GM18868 (cell line): ENCODE measurements around the gene RAB36.

Experiments used
- ATAC-seq: cut with Tn5 transposase; IDR thresholded peaks from one replicate; pipeline ENCODE4 v1.9.1; 2021; ENCODE audit warnings: mild to moderate bottlenecking, moderate library complexity; ENCODE audit not compliant: unreplicated experiment

RAB36 gene

DNA sequence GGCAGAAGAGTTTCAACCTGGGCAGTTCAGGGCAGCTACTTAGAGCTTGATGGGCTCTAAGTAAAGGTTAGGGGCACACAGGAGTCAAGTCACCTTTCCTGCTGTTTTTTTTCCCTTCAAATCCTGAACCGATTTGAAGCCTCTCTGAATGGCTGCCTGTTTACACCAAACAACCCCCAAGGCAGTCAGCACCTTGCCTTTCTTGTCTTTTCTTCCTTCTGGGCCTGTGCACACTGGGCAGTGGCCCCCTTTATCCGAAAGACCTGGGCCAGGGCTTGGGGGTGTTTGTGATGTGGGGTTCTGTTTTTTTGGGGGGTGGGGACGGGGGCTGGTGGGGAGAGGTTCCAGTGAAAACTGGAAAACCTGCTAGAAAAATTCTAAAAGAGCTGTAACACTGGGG is 7.8 kb upstream of the RAB36 start:
- ATAC-seq, result no peak

DNA sequence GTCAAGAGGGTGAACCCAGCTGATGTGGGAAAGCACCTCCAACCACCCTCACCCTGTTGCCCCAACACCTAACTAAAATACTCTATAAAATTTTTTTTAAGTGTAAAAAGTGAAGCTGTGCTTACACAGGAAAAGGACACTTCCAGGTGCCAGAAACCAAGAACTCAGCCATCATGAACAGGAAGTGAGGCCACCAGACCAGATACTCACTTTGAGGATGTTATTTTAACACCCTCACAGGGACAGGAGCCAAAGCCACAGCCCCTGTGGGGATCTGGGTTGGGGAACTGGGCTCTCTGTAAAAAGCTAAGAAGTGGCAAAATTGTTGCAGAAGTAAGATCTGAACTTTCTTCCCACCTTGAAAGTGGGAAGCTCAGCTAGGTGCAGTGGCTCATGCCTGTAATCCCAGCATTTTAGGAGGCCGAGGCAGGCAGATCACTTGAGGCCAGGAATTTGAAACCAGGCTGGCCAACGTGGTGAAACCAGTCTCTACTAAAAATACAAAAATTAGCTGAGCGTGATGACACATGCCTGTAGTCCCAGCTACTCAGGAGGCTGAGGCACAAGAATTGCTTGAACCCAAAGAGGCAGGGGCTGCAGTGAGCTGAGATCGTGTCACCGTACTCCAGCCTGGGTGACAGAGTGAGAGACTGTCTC is 7.2 kb upstream of the RAB36 start:
- ATAC-seq, result peak; percentile 43

DNA sequence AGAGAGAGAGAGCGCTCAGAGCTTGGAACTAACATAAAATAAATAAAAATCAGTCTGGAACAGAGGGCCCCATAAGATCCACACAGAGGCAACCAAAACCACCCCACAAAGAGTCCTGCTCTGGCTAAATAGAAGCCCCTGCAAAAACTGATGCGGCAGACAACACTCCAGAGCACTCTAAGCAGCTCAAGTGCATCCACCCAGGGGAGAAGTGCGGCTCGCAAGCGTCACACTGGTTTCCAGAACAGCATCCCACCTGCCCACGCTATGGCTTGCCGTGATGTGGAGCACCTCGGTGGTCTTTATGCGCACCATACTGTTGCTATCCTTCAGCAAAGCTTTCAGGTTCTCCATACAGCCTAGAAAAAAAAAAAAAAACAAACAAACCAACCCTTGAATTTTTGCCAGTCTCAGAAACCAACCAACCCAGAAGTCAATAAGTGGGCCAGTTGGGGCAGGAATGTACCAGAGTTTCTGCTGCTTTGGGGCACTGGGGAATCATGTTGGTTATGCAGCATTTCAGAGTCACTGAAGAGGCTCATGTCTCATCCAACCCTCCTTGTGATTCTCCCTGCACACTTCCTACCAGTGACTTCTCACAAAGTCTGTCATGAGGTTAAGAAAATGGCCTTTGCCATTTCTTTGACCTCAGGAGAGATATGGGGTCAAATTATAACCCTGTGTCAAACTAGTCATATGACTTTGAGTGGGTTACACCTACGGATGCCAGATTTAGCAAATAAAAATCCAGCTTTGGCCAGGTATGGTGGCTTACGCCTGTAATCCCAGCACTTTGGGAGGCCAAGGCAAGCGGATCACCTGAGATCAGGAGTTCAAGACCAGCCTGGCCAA is 6.5 kb upstream of the RAB36 start:
- ATAC-seq, result no peak

DNA sequence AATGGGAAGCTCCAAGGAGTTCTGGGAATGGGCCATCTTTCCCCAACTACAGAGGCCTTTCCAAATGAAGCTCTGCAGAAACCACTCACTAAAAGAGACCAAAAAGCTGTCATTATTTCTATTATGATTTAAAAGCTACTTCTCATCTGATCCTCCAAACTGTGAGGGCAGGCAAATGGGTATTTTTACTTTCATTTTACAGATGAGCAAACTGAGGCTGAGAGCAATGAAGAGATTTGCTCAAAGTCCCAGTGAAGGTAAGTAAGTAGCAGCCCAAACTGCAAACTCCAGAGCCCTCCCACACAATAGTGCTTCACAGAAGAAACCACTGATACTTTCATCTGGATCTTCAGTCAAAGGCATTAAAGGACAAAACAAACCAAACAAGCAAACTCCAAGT is 4.9 kb upstream of the RAB36 start:
- ATAC-seq, result no peak

DNA sequence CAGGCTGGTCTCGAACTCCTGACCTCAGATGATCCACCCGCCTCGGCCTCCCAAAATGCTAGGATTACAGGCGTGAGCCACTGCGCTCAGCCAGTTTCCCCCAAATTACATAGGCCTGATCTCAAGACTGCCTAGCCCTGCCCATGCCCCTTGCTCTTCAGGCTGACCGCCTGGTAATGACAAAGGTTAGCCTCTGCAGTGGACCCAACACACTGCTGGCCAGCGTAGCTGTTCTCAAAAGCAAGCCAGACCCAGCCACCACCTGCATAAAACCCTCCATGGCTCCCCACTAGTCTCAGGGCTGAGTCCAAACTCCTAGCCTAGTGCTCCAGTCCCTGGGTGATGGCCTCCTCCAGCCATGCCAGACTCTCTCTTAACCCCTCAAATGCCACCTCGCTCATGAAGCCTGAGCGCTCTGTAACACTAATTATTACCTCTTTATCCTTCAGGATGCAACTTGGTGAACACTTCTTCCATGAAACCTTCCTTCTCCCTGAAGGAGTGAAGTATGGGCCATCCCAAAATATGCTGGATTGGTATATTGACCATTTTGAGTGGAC is 2.7 kb upstream of the RAB36 start:
- ATAC-seq, result no peak

DNA sequence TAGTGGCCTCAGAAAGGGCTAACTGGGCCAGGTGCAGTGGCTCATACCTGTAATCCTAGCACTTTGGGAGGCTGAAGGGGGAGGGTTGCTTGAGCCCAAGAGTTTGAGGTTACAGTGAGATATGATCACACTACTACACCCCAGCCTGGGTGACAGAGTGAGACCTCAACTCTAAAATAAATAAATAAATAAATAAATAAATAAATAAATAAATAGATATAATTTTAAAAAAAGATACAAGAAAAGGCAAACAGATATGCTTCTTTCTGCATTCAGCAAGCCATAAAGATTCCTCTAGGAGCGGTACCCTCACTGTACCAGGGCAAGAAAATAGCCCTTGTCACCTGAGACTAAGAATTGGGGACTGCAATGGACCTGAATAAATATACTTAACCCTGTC is 2.2 kb upstream of the RAB36 start:
- no peak for ATAC-seq

DNA sequence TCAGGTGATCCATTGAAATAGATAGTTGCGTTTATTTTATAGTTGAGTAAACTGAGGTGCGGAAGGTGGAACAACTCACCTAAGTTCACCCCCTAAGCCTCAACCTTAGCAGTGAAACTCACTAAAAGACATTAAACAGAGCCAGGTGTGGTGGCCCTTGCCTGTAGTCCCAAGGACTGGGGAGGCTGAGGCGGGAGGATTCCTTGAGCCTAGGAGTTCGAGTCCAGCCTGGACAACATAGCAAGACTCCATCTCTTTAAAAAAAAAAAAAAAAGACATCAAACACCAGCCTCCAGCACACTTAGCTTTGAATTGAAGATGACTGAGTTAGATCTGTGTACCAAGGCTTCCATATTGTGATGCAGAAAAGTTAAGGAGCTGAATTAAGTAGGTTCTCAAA is 845 bp upstream of the RAB36 start:
- ATAC-seq, result no peak

DNA sequence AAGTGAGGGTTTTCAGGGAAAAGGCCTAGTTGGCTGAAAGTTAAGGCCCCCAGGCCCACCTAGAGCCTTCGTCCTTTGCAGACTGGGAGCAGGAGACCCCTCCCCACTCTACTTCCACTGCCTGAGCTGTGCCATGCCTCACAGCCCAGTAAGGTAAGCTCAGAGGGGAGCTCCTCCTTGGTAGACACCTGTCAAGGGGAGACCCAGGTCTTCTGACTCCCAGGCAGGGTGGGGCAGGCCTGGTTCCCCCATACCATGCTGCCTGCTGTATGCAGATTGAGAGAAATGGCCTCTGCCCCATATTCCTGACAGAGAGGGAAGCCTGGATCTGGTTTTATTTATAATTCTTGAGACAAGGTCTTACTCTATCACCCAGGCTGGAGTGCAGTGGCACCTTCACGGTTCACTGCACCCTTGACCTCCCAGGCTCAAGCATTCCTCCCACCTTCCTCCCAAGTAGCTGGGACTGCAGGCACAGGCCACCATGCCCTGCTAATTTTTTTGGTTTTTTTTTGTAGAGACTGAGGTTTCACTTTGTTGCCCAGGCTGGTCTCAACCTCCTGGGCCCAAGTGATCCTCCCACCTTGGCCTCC is 697 bp downstream of the RAB36 start:
- no peak for ATAC-seq

DNA sequence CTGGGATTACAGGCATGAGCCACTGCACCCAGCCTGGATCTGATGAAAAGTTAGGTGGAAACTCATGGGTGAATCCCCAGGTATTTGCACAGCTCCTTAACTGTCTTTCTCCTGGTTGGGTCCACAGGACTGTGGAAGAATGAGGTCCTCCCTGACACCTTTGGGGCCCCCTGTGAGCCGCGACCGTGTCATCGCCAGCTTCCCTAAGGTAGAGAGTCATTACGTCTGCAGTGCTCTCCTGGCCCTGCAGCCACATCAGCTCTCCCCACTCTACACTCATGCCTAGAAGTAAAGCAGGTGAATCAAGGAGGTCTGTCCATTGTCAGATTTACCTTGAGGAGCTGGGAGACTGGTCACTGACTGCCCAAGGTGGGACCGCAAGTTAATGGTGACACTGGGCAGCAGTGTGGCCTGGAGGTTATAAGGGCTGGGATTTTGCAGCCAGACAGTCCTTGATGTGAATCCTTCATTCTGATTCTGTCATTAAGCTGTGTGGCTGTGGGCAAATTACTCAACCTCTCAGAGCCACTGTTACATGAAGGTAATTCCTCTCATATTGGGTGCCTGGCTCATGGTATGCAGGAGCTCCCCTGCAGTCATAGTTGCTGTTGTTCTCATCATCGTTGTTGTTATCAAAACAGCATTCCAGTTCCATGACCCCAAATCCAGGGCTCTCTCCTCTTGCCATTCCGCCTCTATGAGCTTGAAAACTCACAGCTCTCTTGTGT is 1.4 kb downstream of the RAB36 start:
- no peak for ATAC-seq

DNA sequence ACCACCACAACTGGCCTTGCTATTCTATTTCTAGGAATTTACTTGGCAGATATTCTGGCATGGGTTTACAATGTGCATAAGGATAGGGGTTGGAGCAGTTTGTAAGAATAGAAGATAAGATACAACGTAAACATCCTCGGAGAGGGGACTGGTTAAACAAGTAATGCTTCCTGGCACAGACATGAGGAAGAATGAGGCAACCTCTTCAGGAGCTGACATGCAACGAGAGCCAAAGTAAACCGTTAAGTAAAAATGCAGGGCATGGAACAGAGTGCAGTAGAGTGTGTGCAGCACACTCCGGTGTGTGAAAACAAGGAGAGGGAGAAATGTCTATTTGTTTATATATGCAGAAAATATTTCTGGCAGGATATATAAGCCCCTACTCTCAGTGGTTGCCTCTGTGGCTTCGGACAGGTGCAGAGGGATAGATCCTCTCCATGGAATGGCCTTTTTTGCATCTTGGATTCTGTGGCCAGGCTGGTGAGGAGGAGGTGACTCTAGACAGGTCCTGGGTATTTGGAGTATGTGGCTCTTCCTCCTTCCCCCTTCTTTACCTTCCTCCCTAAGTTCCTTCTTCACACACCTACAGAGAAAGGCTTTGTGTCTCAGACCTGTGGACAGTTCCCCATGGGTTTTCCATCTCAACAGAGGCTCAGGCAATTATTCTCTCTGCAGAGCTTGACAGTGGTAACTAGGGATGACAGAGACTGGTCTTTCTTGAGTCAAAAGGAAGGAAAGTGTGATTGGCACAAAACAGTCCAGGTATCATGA is 2.5 kb downstream of the RAB36 start:
- no peak for ATAC-seq

DNA sequence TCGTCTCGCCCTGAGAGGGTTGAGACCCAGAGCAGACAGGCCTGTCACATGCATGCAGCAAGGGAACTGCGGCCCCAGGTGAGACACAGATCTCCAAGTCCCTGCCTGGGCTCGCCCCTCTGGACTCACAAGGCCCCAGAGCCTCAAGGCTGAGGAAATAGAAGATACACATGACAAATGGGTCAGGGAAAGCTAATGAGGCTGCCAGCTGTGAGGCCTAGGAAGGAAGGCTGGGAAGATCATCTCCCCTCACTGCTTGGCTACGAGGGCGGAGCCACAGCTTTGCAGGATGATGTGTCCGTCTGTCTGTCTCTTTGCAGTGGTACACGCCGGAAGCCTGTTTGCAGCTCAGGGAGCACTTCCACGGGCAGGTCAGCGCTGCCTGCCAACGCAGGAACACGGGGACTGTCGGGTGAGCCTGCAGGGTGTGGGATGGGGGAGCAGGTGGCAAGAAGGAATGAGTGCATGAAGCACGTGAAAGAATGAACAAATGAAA is 4.5 kb downstream of the RAB36 start:
- ATAC-seq, result no peak

DNA sequence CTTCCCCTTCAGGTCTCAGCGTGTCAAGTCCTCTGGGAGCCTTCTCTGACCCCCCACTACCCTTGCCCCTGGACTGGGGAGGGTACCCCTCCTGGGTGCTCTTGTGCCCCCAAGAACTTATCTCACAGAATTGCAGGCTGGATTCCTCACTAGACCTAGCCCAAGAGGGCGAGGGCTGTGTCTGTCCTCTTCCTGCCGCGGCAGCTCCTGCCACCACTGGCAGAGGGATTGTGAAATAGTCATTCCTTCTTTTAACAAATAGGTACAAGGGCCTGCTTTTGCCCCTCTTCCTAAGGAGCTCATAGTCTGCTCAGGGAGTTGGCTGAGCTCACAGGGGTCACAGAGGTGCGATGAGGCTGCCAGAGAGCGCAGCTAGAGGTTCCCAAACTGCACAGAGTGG is 5.5 kb downstream of the RAB36 start:
- ATAC-seq, result no peak

DNA sequence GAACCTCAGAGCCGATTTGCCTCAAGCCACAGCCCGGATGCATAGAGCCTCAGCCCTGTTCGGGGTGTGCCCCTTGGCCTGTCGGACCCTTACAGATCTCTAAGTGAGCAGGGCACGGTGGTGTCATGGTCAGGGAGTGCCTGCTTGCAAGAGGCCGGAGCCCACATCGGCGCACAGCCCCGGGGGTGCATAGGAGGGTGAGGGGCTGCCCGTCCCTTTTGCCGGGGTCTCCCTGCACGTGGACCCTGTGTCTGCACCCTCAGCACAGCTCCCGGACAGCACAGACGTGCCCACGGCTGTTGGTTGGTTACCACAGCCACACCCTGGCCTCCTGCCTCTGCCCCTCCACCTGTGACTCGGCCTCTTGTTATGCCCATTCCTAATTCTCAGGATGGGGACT is 6.5 kb downstream of the RAB36 start:
- ATAC-seq, result no peak

DNA sequence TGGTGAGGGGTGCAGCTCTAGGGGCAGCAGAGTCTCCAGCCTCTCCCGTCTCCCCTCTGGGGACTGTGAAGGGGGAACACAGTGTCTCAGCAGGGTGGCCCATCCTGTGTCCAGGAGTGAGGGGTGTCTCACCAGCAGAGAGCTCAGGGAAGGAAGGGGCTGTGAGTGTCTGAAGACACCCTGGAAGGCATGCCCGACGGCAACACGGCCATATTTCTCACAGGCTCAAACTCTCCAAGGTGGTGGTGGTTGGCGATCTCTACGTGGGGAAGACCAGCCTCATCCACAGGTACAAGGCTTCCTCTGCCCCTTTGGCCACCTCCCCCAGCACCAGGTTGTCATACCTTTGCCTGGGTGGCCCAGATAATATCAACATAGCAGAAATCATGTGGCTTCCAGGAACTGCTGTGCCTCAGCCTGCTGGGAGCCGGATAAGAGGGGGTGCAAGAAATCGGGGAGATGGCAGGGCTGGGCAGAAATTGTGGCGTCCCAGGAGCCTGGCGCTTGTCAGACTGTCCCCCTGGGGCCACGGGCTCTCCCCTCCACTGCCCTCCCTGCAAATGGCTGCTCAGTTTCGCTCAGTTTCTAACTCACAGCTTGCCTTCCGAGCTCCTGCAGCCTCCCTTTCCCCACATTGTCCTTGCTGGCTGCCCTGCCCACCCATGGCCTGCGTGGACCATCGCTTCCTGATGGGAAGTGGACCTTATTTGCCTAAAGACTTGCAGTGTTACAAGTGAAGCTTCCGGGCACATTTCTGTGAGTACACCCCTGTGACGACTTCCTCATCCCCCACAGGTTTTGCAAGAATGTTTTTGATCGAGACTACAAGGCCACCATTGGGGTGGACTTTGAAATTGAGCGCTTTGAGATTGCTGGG is 7.2 kb downstream of the RAB36 start:
- no peak for ATAC-seq

DNA sequence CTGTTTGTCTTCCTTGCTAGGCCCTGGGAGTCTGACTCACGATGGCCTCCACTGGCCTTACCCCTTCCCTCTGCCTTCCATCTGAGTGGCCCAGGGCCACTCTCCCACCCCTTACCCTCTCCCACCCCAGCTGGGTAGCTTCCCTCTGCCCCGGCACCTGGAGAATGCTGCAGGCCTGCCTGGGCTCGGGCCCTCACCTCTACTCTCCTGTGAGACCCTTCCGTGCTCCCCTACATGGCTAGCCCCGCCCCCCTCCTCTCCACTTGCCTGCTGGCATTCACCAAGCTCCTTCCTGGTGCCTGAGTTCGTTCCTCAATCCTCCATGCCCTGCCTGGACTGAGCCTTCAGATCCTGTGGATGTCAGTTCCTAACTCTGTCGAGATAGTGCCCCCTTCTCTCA is 8.7 kb downstream of the RAB36 start:
- ATAC-seq, result no peak

DNA sequence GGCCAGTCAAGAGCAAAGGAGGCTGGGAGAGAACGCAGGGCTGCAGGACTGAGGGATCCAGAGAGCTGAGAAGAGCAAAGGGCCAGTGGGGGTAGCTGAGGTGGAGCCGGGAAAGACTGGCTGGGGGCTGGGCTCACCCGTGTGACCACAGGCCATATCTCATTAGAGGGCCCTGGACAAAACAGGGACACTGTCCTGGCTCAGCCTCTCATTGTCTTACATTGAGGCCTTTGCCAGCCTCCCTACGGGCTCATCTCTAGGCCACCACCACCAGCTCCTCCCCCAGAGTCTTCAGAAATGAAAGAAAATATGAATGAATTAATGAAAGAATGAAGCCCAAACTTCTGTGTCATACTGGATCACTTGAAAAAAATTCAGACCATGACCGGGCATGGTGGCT is 9.2 kb downstream of the RAB36 start:
- no peak for ATAC-seq

DNA sequence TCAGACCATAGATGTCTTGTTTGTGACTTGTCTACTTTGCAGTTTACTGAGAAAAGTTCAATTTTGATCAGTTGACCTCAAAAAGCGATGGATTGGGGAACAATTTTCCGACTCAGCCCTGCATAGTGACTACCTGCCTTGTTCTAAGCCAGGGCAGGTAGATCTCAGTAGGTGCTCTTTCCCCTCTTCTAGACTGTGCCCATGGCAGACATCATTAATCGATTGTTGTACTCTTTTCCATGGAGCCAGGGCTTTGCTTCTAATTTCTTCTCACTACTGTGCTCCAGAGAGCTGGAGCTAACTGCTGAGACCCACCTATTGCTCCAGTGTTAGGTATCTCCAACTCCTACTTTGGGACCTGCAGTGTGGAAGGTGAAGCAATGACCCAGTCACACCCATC is 9.9 kb downstream of the RAB36 start:
- ATAC-seq, result no peak

DNA sequence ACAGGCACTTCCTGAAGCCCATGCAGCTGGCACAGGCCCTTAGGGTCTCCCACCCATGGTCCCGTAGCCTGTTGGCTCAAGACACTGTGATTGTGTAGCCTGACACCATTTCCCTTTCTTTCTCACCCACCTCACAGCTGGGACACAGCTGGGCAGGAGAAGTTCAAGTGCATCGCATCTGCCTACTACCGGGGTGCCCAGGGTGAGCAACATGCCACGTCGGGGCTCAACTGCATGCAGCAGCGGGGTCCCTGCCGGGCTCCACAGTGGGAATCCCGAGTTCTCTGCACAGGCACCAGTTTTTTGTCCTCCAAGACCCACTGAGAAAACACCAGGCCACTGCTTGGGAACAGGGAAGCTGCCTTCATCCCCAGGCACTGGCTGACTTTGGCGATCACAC is 10.6 kb downstream of the RAB36 start:
- ATAC-seq, result no peak

DNA sequence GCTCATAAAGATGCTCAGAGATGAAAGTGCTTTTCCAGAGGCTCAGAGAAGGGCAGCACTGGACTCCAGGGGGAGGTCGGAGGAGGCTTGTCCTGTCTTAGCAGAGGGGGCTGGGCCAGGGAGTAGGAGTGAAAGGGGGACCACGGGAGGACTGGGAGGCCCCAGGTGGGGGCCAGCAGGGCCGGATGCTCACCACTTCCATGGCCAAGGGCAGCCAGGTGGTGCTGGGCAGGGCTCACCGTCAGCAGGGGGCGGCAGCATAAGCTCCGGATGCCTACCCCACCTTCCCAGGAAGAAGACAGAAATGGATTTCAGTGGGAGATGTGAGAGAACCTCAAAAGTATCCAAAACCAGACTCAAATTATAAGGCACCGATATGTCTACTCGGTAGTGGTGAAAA is 11.0 kb downstream of the RAB36 start:
- no peak for ATAC-seq
